CD14-positive monocyte (primary cell): ENCODE measurements around the gene ANTXR1. TPM values are rescaled to one million over a fixed set of nuclear protein-coding genes. Genes with fewer than 3 reads are reported as not detected.

ENCODE experiments used
- DNase-seq, 3 donors: peaks; one replicate each; pipeline ENCODE4 v3.0.0-alpha.2; 2011 to 2022
- H2AFZ ChIP-seq: 2 replicates; pipeline ENCODE4 v1.6.0; 2012; ENCODE audit warnings: mild to moderate bottlenecking, low read depth, low read length, inconsistent platforms; ENCODE audit not compliant: insufficient read depth, poor library complexity, severe bottlenecking
- H3K27ac ChIP-seq, 2 donors: 1 replicate in 1 of 2; 2 replicates in 1 of 2; pipeline ENCODE4 v1.5.1; 2012 to 2013; ENCODE audit warnings: low read length in 2 of 2, control low read depth in 1 of 2, inconsistent platforms in 1 of 2, low read depth in 1 of 2, mild to moderate bottlenecking in 1 of 2
- H3K27me3 ChIP-seq, 2 donors: one replicate each; pipeline versions ENCODE4 v1.6.0 to v1.6.1; 2011 to 2013; ENCODE audit warnings: low read length in 2 of 2; ENCODE audit not compliant: control insufficient read depth in 2 of 2, insufficient read depth in 2 of 2
- H3K36me3 ChIP-seq, 2 donors: replicated peaks in 1 of 2; 1 replicate in 1 of 2; 2 replicates in 1 of 2; pipeline versions ENCODE4 v1.5.1 to v1.6.1; 2012 to 2013; ENCODE audit warnings: low read length in 2 of 2, control low read depth in 1 of 2, inconsistent platforms in 1 of 2, mild to moderate bottlenecking in 1 of 2; ENCODE audit not compliant: insufficient read depth in 2 of 2, control insufficient read depth in 1 of 2
- H3K4me1 ChIP-seq, 2 donors: 1 replicate in 1 of 2; 2 replicates in 1 of 2; pipeline versions ENCODE4 v1.5.1 to v1.6.1; 2012 to 2013; ENCODE audit warnings: low read length in 2 of 2, control low read depth in 1 of 2, inconsistent platforms in 1 of 2, mild to moderate bottlenecking in 1 of 2, moderate library complexity in 1 of 2; ENCODE audit not compliant: insufficient read depth in 2 of 2, control insufficient read depth in 1 of 2
- H3K4me2 ChIP-seq: replicated peaks from 2 replicates; pipeline ENCODE3; 2012; ENCODE audit warnings: low read length, moderate library complexity, mild to moderate bottlenecking; ENCODE audit not compliant: poor library complexity, severe bottlenecking; ENCODE audit errors: extremely low read depth
- H3K4me3 ChIP-seq, 3 experiments: fragments of 200-600 bp in 1 of 3; sonication (generic) in 1 of 3; replicated peaks in 1 of 3; 1 replicate in 2 of 3; 2 replicates in 1 of 3; pipeline ENCODE4 v1.5.1; 2011 to 2013; ENCODE audit warnings: low read length in 3 of 3, mild to moderate bottlenecking in 3 of 3, control low read depth in 2 of 3, low read depth in 2 of 3, inconsistent platforms in 1 of 3, moderate library complexity in 1 of 3
- H3K79me2 ChIP-seq: 2 replicates; pipeline ENCODE4 v1.6.0; 2012; ENCODE audit warnings: mild to moderate bottlenecking, control low read depth, inconsistent platforms, low read length, moderate library complexity; ENCODE audit not compliant: insufficient read depth
- H3K9ac ChIP-seq: 2 replicates; pipeline ENCODE4 v1.6.0; 2017; ENCODE audit warnings: low read length, mild to moderate bottlenecking; ENCODE audit not compliant: insufficient read depth, poor library complexity, severe bottlenecking
- H3K9me3 ChIP-seq, 2 donors: replicated peaks in 1 of 2; 1 replicate in 1 of 2; 2 replicates in 1 of 2; pipeline versions ENCODE4 v1.5.1 to v1.6.1; 2012 to 2013; ENCODE audit warnings: low read length in 2 of 2, control low read depth in 1 of 2; ENCODE audit not compliant: control insufficient read depth in 1 of 2, insufficient read depth in 1 of 2
- H4K20me1 ChIP-seq: 2 replicates; pipeline ENCODE4 v1.6.0; 2012; ENCODE audit warnings: mild to moderate bottlenecking, low read length, control low read depth, moderate library complexity; ENCODE audit not compliant: insufficient read depth
- H3K27ac Mint-ChIP-seq, 7 donors: one replicate each; pipeline ENCODE4 v1.8.0; 2020; ENCODE audit warnings: mild to moderate bottlenecking in 7 of 7, mixed read lengths in 7 of 7, moderate library complexity in 6 of 7, inconsistent platforms in 2 of 7
- H3K27me3 Mint-ChIP-seq, 3 donors: one replicate each; pipeline ENCODE4 v1.8.0; 2021 to 2022; ENCODE audit warnings: low read depth in 3 of 3, mild to moderate bottlenecking in 3 of 3, mixed read lengths in 3 of 3, moderate library complexity in 3 of 3, inconsistent platforms in 1 of 3
- H3K36me3 Mint-ChIP-seq, 2 donors: one replicate each; pipeline ENCODE4 v1.8.0; 2020; ENCODE audit warnings: mixed read lengths in 2 of 2, inconsistent platforms in 1 of 2, mild to moderate bottlenecking in 1 of 2
- H3K4me1 Mint-ChIP-seq: one replicate; pipeline ENCODE4 v1.8.0; 2020; ENCODE audit warnings: mild to moderate bottlenecking, mixed read lengths
- H3K4me3 Mint-ChIP-seq, 2 donors: one replicate each; pipeline ENCODE4 v1.8.0; 2020; ENCODE audit warnings: mild to moderate bottlenecking in 2 of 2, mixed read lengths in 2 of 2, moderate library complexity in 1 of 2
- H3K9me3 Mint-ChIP-seq, 7 donors: one replicate each; pipeline ENCODE4 v1.8.0; 2020 to 2022; ENCODE audit warnings: mixed read lengths in 7 of 7, mild to moderate bottlenecking in 6 of 7, moderate library complexity in 6 of 7, inconsistent platforms in 2 of 7
- CTCF ChIP-seq: fragments of 200-600 bp; IDR thresholded peaks from one replicate; pipeline ENCODE4 v1.8.0; 2022; ENCODE audit warnings: antibody characterized with exemption, mild to moderate bottlenecking
- WGBS: methylation state at CpG from one replicate; pipeline ENCODE4 v1.1.5; 2013; ENCODE audit warnings: missing lambda C conversion rate; ENCODE audit not compliant: insufficient coverage; 5-methylcytosine and 5-hydroxymethylcytosine counted together
- intact Hi-C, 2 donors: fragments of 100-400 bp; cut with micrococcal nuclease; formaldehyde crosslinking; loops; one replicate each; pipeline versions ENCODE4 v1.15.0 to v1.15.1; 2023
- polyA plus RNA-seq, 3 donors: library from polyadenylated mRNA; depleted of rRNA in 1 of 3; unstranded in 2 of 3; stranded (reverse) in 1 of 3; fragments of 300-500 nt in 2 of 3; fragments of >200 nt in 1 of 3; fragmentation: Illumina TruSeq in 2 of 3; gene quantifications; 1 replicate in 2 of 3; 2 replicates in 1 of 3; pipeline ENCODE4 v1.2.3, GENCODE V29; 2012 to 2021

ANTXR1 gene
- polyA plus RNA-seq, 3 donors = not detected

DNA sequence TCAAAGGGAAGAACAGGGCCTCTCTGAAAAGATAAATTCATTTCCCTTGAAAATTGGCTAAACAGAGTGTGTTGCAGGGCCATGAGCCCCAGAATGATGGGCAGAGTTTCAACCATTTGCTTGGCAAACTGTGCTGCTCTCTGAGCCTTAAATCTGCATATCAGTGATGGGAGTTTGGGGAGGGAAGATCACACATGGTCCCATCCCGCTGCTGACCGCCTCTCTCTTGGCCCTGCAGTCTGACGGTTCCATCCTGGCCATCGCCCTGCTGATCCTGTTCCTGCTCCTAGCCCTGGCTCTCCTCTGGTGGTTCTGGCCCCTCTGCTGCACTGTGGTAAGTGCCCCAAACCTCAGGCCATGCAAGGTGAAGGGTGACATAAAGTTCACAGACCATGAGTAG lies 139.0 kb downstream of the ANTXR1 start:
- no peak for TF ChIP-seq CTCF
- H3K4me3 ChIP-seq = no peak overlapping the region
- DNase-seq = no peak
- H3K4me1 Mint-ChIP-seq = peaks cover 9% of the 10 kb centered on the region
- H3K9ac ChIP-seq = no peak overlapping the region
- H4K20me1 ChIP-seq = no peaks in the 10 kb centered on the region
- H3K4me3 Mint-ChIP-seq = no peak overlapping the region
- peaks cover 0 to 7% of the 10 kb centered on the region in 2 donors for H3K9me3 ChIP-seq
- H3K27ac Mint-ChIP-seq = no peak overlapping the region
- H3K27me3 ChIP-seq = no peaks in the 10 kb centered on the region
- H3K9me3 Mint-ChIP-seq = peaks cover 2 to 11% (median 7%) of the 10 kb centered on the region in 7 donors
- intact Hi-C loops = no loop called here
- no peak overlapping the region for H3K4me2 ChIP-seq
- H3K4me1 ChIP-seq = no peaks in the 10 kb centered on the region
- H3K36me3 Mint-ChIP-seq = peaks cover 0 to 3% of the 10 kb centered on the region in 2 donors
- WGBS = 92% methylated on average over 2 of the region's 4 CpGs
- peaks cover 0 to 5% (median 1%) of the 10 kb centered on the region in 3 donors for H3K27me3 Mint-ChIP-seq
- no peaks in the 10 kb centered on the region for H3K79me2 ChIP-seq
- no peak overlapping the region for H3K27ac ChIP-seq
- H2AFZ ChIP-seq = no peak overlapping the region
- H3K36me3 ChIP-seq = no peaks in the 10 kb centered on the region

DNA sequence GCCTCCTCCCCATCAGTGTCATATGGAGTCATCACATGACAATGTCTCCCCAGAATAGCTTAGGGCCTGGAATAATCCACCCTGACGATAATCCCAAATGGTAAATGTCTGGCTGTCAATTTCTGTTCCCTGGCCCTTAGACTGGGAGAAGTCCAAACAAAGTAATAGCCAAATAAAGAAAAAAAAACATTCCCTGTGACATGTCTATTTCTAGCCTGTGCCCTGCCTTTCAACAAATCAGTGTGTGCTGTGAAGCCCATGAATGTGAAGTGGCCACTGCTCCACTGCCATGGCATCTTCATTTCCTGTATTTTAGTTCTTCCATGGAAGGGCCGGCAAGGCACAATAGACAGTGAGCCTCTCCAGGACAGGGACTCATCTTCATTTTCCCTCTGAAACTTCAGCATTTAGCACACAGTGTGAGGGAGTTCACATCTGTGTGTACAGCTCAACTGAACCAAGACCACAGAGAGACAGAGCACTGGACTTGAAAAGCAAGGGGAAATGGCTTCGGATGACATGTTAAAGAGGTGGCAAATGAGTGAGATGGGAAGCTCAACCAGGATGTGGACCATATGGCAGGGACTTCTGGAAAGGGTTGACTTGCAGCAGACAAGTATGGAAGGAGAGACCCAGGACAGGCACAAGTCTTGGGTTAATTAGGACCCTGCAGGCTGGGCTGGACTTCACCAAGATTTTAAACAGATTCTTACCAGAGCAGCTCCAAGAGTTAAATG lies 140.0 kb downstream of the ANTXR1 start:
- Mint-ChIP-seq H3K27ac (no peak overlapping the region), H3K9me3 (peaks cover 2 to 11% (median 7%) of the 10 kb centered on the region in 7 donors), H3K4me3 (no peak overlapping the region), H3K27me3 (peaks cover 0 to 5% (median 1%) of the 10 kb centered on the region in 3 donors), H3K4me1 (peaks cover 9% of the 10 kb centered on the region), H3K36me3 (peaks cover 0 to 3% of the 10 kb centered on the region in 2 donors)
- Histone ChIP-seq H2AFZ (no peak overlapping the region), H3K9me3 (peaks cover 0 to 7% of the 10 kb centered on the region in 2 donors), H3K4me1 (no peaks in the 10 kb centered on the region), H3K4me2 (no peak overlapping the region), H3K36me3 (no peaks in the 10 kb centered on the region), H3K27me3 (no peaks in the 10 kb centered on the region), H3K4me3 (no peak overlapping the region), H3K9ac (no peak overlapping the region), H3K27ac (no peak overlapping the region), H3K79me2 (no peaks in the 10 kb centered on the region), H4K20me1 (no peaks in the 10 kb centered on the region)
- intact Hi-C loops = no loop called here
- no peak for TF ChIP-seq CTCF
- no peak for DNase-seq
- 100% methylated on average over 1 of the region's 3 CpGs for WGBS
